ENCODE data around the gene ZNF91. TPM values are rescaled to one million over a fixed set of nuclear protein-coding genes. Genes with fewer than 3 reads are reported as not detected.
"Not testable (repeated sequence)": the region's sequence is repeated elsewhere in the genome, so short reads cannot be mapped to it uniquely, and the experiment has no call there.

Gene ZNF91
- 10 to 100 TPM; 45.8 to 72.4 (median 61.6) TPM for polyA plus RNA-seq (ENCODE audit: insufficient read length in 4 of 4)

GRCh38 chr19:23395041-23395721, at the start of gene ZNF91:
ZNF91 (minus strand) TSS chr19:23395471; CDS start chr19:23395354, 117 bp downstream.
- DNase-seq (ENCODE audit: low read depth in 4 of 4, low spot score in 2 of 4): peak; percentile 78 to 95 (median 92)

GRCh38 chr19:23440791-23441190, 45.5 kb upstream of the ZNF91 start:
- DNase-seq (ENCODE audit: low read depth in 4 of 4, low spot score in 2 of 4): no peak

GRCh38 chr19:23440207-23440606, 44.9 kb upstream of the ZNF91 start:
- DNase-seq (ENCODE audit: low read depth in 4 of 4, low spot score in 2 of 4): no peak

GRCh38 chr19:23439623-23440022, 44.4 kb upstream of the ZNF91 start:
- no peak for DNase-seq (ENCODE audit: low read depth in 4 of 4, low spot score in 2 of 4)

- DNase-seq (ENCODE audit: low read depth in 4 of 4, low spot score in 2 of 4): no peak
Measured at GRCh38 chr19:23437901-23438300, 42.6 kb upstream of the ZNF91 start.

- DNase-seq (ENCODE audit: low read depth in 4 of 4, low spot score in 2 of 4): no peak
Measured at GRCh38 chr19:23436944-23437343, 41.7 kb upstream of the ZNF91 start.

- DNase-seq (ENCODE audit: low read depth in 4 of 4, low spot score in 2 of 4): no peak
Measured at GRCh38 chr19:23436318-23436717, 41.0 kb upstream of the ZNF91 start.

GRCh38 chr19:23420824-23421223, 25.6 kb upstream of the ZNF91 start:
- no peak for DNase-seq (ENCODE audit: low read depth in 4 of 4, low spot score in 2 of 4)

- DNase-seq (ENCODE audit: low read depth in 4 of 4, low spot score in 2 of 4): not testable (repeated sequence)
Measured at GRCh38 chr19:23419261-23419660, 24.0 kb upstream of the ZNF91 start.

GRCh38 chr19:23415561-23416191, 20.4 kb upstream of the ZNF91 start:
- peak in 3 of 4 donors; percentile 37 to 55 (median 41) for DNase-seq (ENCODE audit: low read depth in 4 of 4, low spot score in 2 of 4)

- no peak for DNase-seq (ENCODE audit: low read depth in 4 of 4, low spot score in 2 of 4)
Measured at GRCh38 chr19:23415034-23415433, 19.8 kb upstream of the ZNF91 start.

- DNase-seq (ENCODE audit: low read depth in 4 of 4, low spot score in 2 of 4): no peak
Measured at GRCh38 chr19:23410155-23410554, 14.9 kb upstream of the ZNF91 start.

GRCh38 chr19:23409392-23410048, 14.2 kb upstream of the ZNF91 start:
- DNase-seq (ENCODE audit: low read depth in 4 of 4, low spot score in 2 of 4): no peak

GRCh38 chr19:23407616-23408133, 12.4 kb upstream of the ZNF91 start:
- no peak for DNase-seq (ENCODE audit: low read depth in 4 of 4, low spot score in 2 of 4)

- DNase-seq (ENCODE audit: low read depth in 4 of 4, low spot score in 2 of 4): no peak
Measured at GRCh38 chr19:23406721-23407120, 11.4 kb upstream of the ZNF91 start.

GRCh38 chr19:23406091-23406490, 10.8 kb upstream of the ZNF91 start:
- no peak for DNase-seq (ENCODE audit: low read depth in 4 of 4, low spot score in 2 of 4)

- no peak for DNase-seq (ENCODE audit: low read depth in 4 of 4, low spot score in 2 of 4)
Measured at GRCh38 chr19:23404676-23405075, 9.4 kb upstream of the ZNF91 start.

- DNase-seq (ENCODE audit: low read depth in 4 of 4, low spot score in 2 of 4): no peak
Measured at GRCh38 chr19:23403581-23404324, 8.5 kb upstream of the ZNF91 start.

- DNase-seq (ENCODE audit: low read depth in 4 of 4, low spot score in 2 of 4): no peak
Measured at GRCh38 chr19:23403052-23403451, 7.8 kb upstream of the ZNF91 start.

GRCh38 chr19:23402388-23402787, 7.1 kb upstream of the ZNF91 start:
- no peak for DNase-seq (ENCODE audit: low read depth in 4 of 4, low spot score in 2 of 4)

GRCh38 chr19:23401086-23401610, 5.9 kb upstream of the ZNF91 start:
- no peak for DNase-seq (ENCODE audit: low read depth in 4 of 4, low spot score in 2 of 4)

Measured in left renal cortex interstitium (tissue), 4 donors.